HCT116 (cell line): ENCODE data around the gene INSYN1. TPM values are rescaled to one million over a fixed set of nuclear protein-coding genes. Genes with fewer than 3 reads are reported as not detected.

Source experiments
- ATAC-seq: fragments of 200-7000 bp; cut with Tn5 transposase; 2 replicates; pipeline ENCODE4 v1.9.1; 2020; ENCODE audit warnings: mild to moderate bottlenecking, moderate library complexity
- BruUV-seq: library from RNA; stranded (reverse); fragments of 400-500 nt; replicated peaks from 2 replicates; lab custom pipeline; 2021; lab: Mats Ljungman, UMichigan
- CTCF ChIA-PET: fragments of 300-600 bp; sonication (Branson Sonifier 250); formaldehyde crosslinking; loops from one replicate; lab custom pipeline; 2021; ENCODE audit warnings: antibody characterized with exemption; lab: Charles Lee
- POLR2A ChIA-PET: fragments of 300-600, 350-600 bp; sonication (Branson Sonifier 250); formaldehyde crosslinking; loops from one replicate; lab custom pipeline; 2021; ENCODE audit warnings: antibody characterized with exemption; lab: Charles Lee
- RAD21 ChIA-PET, 2 experiments: fragments of 300-600 bp; sonication (Branson Sonifier 250); formaldehyde crosslinking; loops; one replicate each; lab custom pipeline; 2023; ENCODE audit warnings: low total read pairs in 2 of 2; ENCODE audit not compliant: uncharacterized antibody in 2 of 2, unreplicated experiment in 2 of 2, low non-redundant PET in 1 of 2; lab: Charles Lee
- DNase-seq: peaks from one replicate; pipeline ENCODE4 v3.0.0-alpha.2; 2010; ENCODE audit warnings: low read depth, low spot score
- H2AFZ ChIP-seq: fragments of 200-600 bp; shearing (Covaris generic), sonication (generic); 2 replicates; pipeline ENCODE4 v1.6.1; 2017; ENCODE audit warnings: low read depth, mixed run types, mixed read lengths, antibody characterized with exemption, low read length; ENCODE audit not compliant: poor library complexity, severe bottlenecking
- H3K27ac ChIP-seq: 2 replicates; pipeline ENCODE4 v1.5.1; 2012; ENCODE audit warnings: low read depth, low read length
- H3K27me3 ChIP-seq: fragments of 200-600 bp; sonication (generic); 2 replicates; pipeline ENCODE4 v1.6.1; 2016; ENCODE audit warnings: mixed run types, low read length, mixed read lengths; ENCODE audit not compliant: insufficient read depth
- H3K36me3 ChIP-seq, 2 experiments: fragments of 200-500 bp in 1 of 2; fragments of 200-600 bp in 1 of 2; sonication (Bioruptor generic) in 1 of 2; sonication (generic) in 1 of 2; 2 replicates each; pipeline versions ENCODE4 v1.5.1 to v1.6.1; 2014 to 2016; ENCODE audit warnings: low read length in 2 of 2, inconsistent platforms in 1 of 2, mixed read lengths in 1 of 2, mixed run types in 1 of 2; ENCODE audit not compliant: insufficient read depth in 2 of 2, control insufficient read depth in 1 of 2
- H3K4me1 ChIP-seq, 2 experiments: fragments of 200-600 bp in 1 of 2; sonication (generic) in 1 of 2; 2 replicates each; pipeline versions ENCODE4 v1.5.1 to v1.6.1; 2012 to 2017; ENCODE audit warnings: low read length in 2 of 2, inconsistent platforms in 1 of 2, mild to moderate bottlenecking in 1 of 2, mixed read lengths in 1 of 2, mixed run types in 1 of 2, moderate library complexity in 1 of 2; ENCODE audit not compliant: insufficient read depth in 2 of 2, control insufficient read depth in 1 of 2
- H3K4me2 ChIP-seq: fragments of 200-600 bp; sonication (generic); 2 replicates; pipeline ENCODE4 v1.6.1; 2017; ENCODE audit warnings: mixed run types, low read length, mixed read lengths
- H3K4me3 ChIP-seq, 2 experiments: fragments of 200-600 bp in 1 of 2; sonication (generic) in 1 of 2; replicated peaks in 1 of 2; 2 replicates each; pipeline ENCODE4 v1.5.1; 2011 to 2016; ENCODE audit warnings: low read length in 2 of 2, control low read depth in 1 of 2, low read depth in 1 of 2, mild to moderate bottlenecking in 1 of 2, mixed read lengths in 1 of 2, mixed run types in 1 of 2
- H3K79me2 ChIP-seq: fragments of 200-600 bp; sonication (generic); 2 replicates; pipeline ENCODE4 v1.6.1; 2017; ENCODE audit warnings: mild to moderate bottlenecking, mixed run types, low read length, moderate library complexity, mixed read lengths; ENCODE audit not compliant: insufficient read depth
- H3K9ac ChIP-seq: fragments of 200-600 bp; sonication (generic); 2 replicates; pipeline ENCODE4 v1.6.1; 2016; ENCODE audit warnings: low read length, mixed read lengths
- H3K9me2 ChIP-seq: fragments of 200-600 bp; sonication (generic), shearing (Covaris generic); 2 replicates; pipeline ENCODE4 v1.6.1; 2017; ENCODE audit warnings: mixed run types, mild to moderate bottlenecking, moderate library complexity; ENCODE audit not compliant: insufficient read depth
- H3K9me3 ChIP-seq, 2 experiments: fragments of 200-500 bp in 1 of 2; fragments of 200-600 bp in 1 of 2; sonication (Bioruptor generic) in 1 of 2; sonication (generic) in 1 of 2; 2 replicates each; pipeline ENCODE4 v1.6.1; 2014 to 2017; ENCODE audit warnings: low read length in 2 of 2, mixed read lengths in 2 of 2, inconsistent platforms in 1 of 2, low read depth in 1 of 2, mild to moderate bottlenecking in 1 of 2, mixed run types in 1 of 2, moderate library complexity in 1 of 2; ENCODE audit not compliant: control insufficient read depth in 1 of 2, insufficient read depth in 1 of 2
- H4K20me1 ChIP-seq: fragments of 200-600 bp; sonication (generic), shearing (Covaris generic); 2 replicates; pipeline ENCODE4 v1.6.1; 2017; ENCODE audit warnings: mixed run types, mild to moderate bottlenecking, moderate library complexity; ENCODE audit not compliant: insufficient read depth
- CBX3 ChIP-seq: IDR thresholded peaks from 2 replicates; pipeline ENCODE4 v1.6.1; 2012; ENCODE audit warnings: low read depth
- EGR1 ChIP-seq: IDR thresholded peaks from 2 replicates; pipeline ENCODE4 v1.6.1; 2012; ENCODE audit warnings: low read depth
- ELF1 ChIP-seq: IDR thresholded peaks from 2 replicates; pipeline ENCODE4 v1.6.1; 2012; ENCODE audit warnings: low read depth, borderline replicate concordance
- FOSL1 ChIP-seq: IDR thresholded peaks from 2 replicates; pipeline ENCODE4 v1.6.1; 2012; ENCODE audit warnings: low read depth
- JUND ChIP-seq: IDR thresholded peaks from 2 replicates; pipeline ENCODE4 v1.6.1; 2012
- POLR2A ChIP-seq: IDR thresholded peaks from 2 replicates; pipeline ENCODE4 v1.7.0; 2011; ENCODE audit warnings: borderline replicate concordance; ENCODE audit not compliant: insufficient read depth, insufficient read length; ENCODE audit errors: extremely low read depth
- POLR2AphosphoS5 ChIP-seq: IDR thresholded peaks from 2 replicates; pipeline ENCODE4 v1.6.1; 2011; ENCODE audit warnings: mild to moderate bottlenecking, low read depth, low read length, moderate library complexity
- RAD21 ChIP-seq: IDR thresholded peaks from 2 replicates; pipeline ENCODE4 v1.6.1; 2012; ENCODE audit warnings: low read depth, mild to moderate bottlenecking
- SIN3A ChIP-seq: IDR thresholded peaks from 2 replicates; pipeline ENCODE4 v1.6.1; 2012; ENCODE audit warnings: low read depth
- SP1 ChIP-seq: IDR thresholded peaks from 2 replicates; pipeline ENCODE4 v1.6.1; 2012; ENCODE audit warnings: low read depth
- YY1 ChIP-seq: IDR thresholded peaks from 2 replicates; pipeline ENCODE4 v1.6.1; 2011; ENCODE audit warnings: low read length, low read depth, moderate library complexity, mild to moderate bottlenecking; ENCODE audit not compliant: insufficient replicate concordance; ENCODE audit errors: extremely low read depth
- ZFX ChIP-seq: fragments of 450-650 bp; IDR thresholded peaks from 2 replicates; pipeline ENCODE4 v1.6.1; 2017
- ZNF274 ChIP-seq: fragments of 200-500 bp; sonication (Bioruptor generic); IDR thresholded peaks from 2 replicates; pipeline ENCODE4 v1.6.1; 2014; ENCODE audit warnings: mild to moderate bottlenecking, low read depth, low read length, inconsistent platforms
- intact Hi-C: fragments of 100-400 bp; cut with micrococcal nuclease; formaldehyde crosslinking; loops from 2 replicates; pipeline ENCODE4 v1.10.0; 2022
- total RNA-seq: library from RNA; stranded (reverse); gene quantifications from one replicate; pipeline ENCODE4 v1.2.1, GENCODE V29; 2021; ENCODE audit not compliant: unreplicated experiment
- TF ChIP-seq, protein P1 (sequence below), 3 experiments: fragments of 200-600 bp in 1 of 3; sonication (generic) in 1 of 3; IDR thresholded peaks in 2 of 3; conservative IDR thresholded peaks in 1 of 3; 2 replicates each; pipeline ENCODE4 v1.5.1; 2012 to 2017; ENCODE audit warnings: low read depth in 2 of 3, low read length in 2 of 3, antibody characterized with exemption in 1 of 3, borderline replicate concordance in 1 of 3, control low read depth in 1 of 3, mild to moderate bottlenecking in 1 of 3, mixed read lengths in 1 of 3, mixed run types in 1 of 3, moderate library complexity in 1 of 3; ENCODE audit not compliant: insufficient read depth in 1 of 3
- TF ChIP-seq, protein P2 (sequence below): IDR thresholded peaks from 2 replicates; pipeline ENCODE4 v1.6.1; 2012; ENCODE audit warnings: low read depth

Gene INSYN1
- total RNA-seq, 1 experiment from 2014 or later = 2.0 TPM

DNA sequence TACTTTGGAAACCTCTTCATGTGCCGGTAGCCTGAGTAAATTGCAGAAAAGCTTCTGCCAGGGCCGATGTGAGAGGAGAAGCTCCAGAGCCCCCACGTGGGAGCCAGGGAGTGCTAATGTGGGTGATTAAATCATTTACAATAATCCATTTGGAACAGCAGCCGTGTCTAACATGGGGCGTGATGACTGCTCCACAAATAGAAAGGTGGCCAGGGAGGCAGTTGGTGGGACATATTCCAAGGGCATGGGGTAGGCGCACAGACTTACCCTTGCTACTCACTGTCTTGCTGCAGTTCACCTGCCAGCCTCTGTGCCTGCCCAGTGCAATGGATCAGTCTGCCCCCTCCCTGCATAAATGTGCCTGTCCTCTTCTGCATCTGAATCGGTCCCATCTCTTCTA lies 39.3 kb upstream of the INSYN1 start:
- Histone ChIP-seq H3K9me2 (no peaks in the 10 kb centered on the region), H3K79me2 (no peaks in the 10 kb centered on the region), H3K27me3 (no peaks in the 10 kb centered on the region), H3K9ac (no peak overlapping the region), H3K4me2 (no peak overlapping the region), H3K27ac (no peak overlapping the region), H3K4me3 (no peak overlapping the region), H3K9me3 (no peaks in the 10 kb centered on the region), H3K36me3 (no peaks in the 10 kb centered on the region), H2AFZ (no peak overlapping the region), H3K4me1 (no peaks in the 10 kb centered on the region; a peak in 1 of 4 replicates), H4K20me1 (no peaks in the 10 kb centered on the region)
- POLR2A ChIA-PET = no interaction called here
- intact Hi-C loops = no loop called here
- RAD21 ChIA-PET = no interaction called here
- no peak for DNase-seq
- TF ChIP-seq, protein P1, sequence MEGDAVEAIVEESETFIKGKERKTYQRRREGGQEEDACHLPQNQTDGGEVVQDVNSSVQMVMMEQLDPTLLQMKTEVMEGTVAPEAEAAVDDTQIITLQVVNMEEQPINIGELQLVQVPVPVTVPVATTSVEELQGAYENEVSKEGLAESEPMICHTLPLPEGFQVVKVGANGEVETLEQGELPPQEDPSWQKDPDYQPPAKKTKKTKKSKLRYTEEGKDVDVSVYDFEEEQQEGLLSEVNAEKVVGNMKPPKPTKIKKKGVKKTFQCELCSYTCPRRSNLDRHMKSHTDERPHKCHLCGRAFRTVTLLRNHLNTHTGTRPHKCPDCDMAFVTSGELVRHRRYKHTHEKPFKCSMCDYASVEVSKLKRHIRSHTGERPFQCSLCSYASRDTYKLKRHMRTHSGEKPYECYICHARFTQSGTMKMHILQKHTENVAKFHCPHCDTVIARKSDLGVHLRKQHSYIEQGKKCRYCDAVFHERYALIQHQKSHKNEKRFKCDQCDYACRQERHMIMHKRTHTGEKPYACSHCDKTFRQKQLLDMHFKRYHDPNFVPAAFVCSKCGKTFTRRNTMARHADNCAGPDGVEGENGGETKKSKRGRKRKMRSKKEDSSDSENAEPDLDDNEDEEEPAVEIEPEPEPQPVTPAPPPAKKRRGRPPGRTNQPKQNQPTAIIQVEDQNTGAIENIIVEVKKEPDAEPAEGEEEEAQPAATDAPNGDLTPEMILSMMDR (IDR thresholded peaks at IDR 0.05 in 2 of 3, conservative IDR thresholded peaks at IDR 0.05 in 1 of 3; ENCODE audit: borderline replicate concordance in 1 of 3, insufficient read depth in 1 of 3, low read depth in 2 of 3, low read length in 2 of 3) = 0 out of 6 replicates have a peak, but pooled peaks of 1 of the 3 experiments have one; percentile 9
- TF ChIP-seq ZFX (no peak), JUND (no peak)
- no TSS peak for BruUV-seq
- CTCF ChIA-PET = no interaction called here
- ATAC-seq = peak; percentile 66

GRCh38 chr15:73789521-73790240 lies 36.5 kb upstream of the INSYN1 start:
- H4K20me1 ChIP-seq = no peaks in the 10 kb centered on the region
- ATAC-seq (no peak), DNase-seq (no peak)
- no peaks in the 10 kb centered on the region; a peak in 1 of 4 replicates for H3K4me1 ChIP-seq
- H3K9me2 ChIP-seq = no peaks in the 10 kb centered on the region
- H3K9me3 ChIP-seq = no peaks in the 10 kb centered on the region
- H2AFZ ChIP-seq = no peak overlapping the region
- H3K27ac ChIP-seq = no peak overlapping the region
- no peaks in the 10 kb centered on the region for H3K27me3 ChIP-seq
- ChIA-PET POLR2A (no interaction called here), CTCF (no interaction called here), RAD21 (no interaction called here)
- H3K9ac ChIP-seq = no peak overlapping the region
- intact Hi-C loops = loop anchor here (10.0 kb wide), 1 partner anchor 225 kb away; no protein-coding TSS in a partner anchor
- no peaks in the 10 kb centered on the region for H3K36me3 ChIP-seq
- H3K4me3 ChIP-seq = no peak overlapping the region
- no TSS peak for BruUV-seq
- no peaks in the 10 kb centered on the region for H3K79me2 ChIP-seq
- no peak overlapping the region for H3K4me2 ChIP-seq
- TF ChIP-seq ZNF274 (no peak), SP1 (no peak), POLR2A (no peak), POLR2AphosphoS5 (no peak), ELF1 (no peak), YY1 (no peak), JUND (no peak), EGR1 (no peak), FOSL1 (no peak), CBX3 (no peak), SIN3A (no peak), RAD21 (no peak)
- TF ChIP-seq, protein P2, sequence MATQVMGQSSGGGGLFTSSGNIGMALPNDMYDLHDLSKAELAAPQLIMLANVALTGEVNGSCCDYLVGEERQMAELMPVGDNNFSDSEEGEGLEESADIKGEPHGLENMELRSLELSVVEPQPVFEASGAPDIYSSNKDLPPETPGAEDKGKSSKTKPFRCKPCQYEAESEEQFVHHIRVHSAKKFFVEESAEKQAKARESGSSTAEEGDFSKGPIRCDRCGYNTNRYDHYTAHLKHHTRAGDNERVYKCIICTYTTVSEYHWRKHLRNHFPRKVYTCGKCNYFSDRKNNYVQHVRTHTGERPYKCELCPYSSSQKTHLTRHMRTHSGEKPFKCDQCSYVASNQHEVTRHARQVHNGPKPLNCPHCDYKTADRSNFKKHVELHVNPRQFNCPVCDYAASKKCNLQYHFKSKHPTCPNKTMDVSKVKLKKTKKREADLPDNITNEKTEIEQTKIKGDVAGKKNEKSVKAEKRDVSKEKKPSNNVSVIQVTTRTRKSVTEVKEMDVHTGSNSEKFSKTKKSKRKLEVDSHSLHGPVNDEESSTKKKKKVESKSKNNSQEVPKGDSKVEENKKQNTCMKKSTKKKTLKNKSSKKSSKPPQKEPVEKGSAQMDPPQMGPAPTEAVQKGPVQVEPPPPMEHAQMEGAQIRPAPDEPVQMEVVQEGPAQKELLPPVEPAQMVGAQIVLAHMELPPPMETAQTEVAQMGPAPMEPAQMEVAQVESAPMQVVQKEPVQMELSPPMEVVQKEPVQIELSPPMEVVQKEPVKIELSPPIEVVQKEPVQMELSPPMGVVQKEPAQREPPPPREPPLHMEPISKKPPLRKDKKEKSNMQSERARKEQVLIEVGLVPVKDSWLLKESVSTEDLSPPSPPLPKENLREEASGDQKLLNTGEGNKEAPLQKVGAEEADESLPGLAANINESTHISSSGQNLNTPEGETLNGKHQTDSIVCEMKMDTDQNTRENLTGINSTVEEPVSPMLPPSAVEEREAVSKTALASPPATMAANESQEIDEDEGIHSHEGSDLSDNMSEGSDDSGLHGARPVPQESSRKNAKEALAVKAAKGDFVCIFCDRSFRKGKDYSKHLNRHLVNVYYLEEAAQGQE = no peak
